Osteoblast (primary cell): ENCODE results near the gene FAM98A. TPM values are rescaled to one million over a fixed set of nuclear protein-coding genes. Genes with fewer than 3 reads are reported as not detected.

ENCODE experiments used
- DNase-seq: peaks from one replicate; pipeline ENCODE4 v3.0.0; 2011; ENCODE audit warnings: low spot score, mixed read lengths; ENCODE audit not compliant: insufficient read length; ENCODE audit errors: missing footprints
- H2AFZ ChIP-seq: 2 replicates; pipeline ENCODE4 v1.6.0; 2011; ENCODE audit warnings: mild to moderate bottlenecking, low read length
- H3K27ac ChIP-seq: 2 replicates; pipeline ENCODE4 v1.5.1; 2011; ENCODE audit warnings: mild to moderate bottlenecking, low read depth, low read length, moderate library complexity
- H3K27me3 ChIP-seq: 2 replicates; pipeline ENCODE4 v1.6.0; 2012; ENCODE audit warnings: mild to moderate bottlenecking, control low read depth, inconsistent platforms, low read length, moderate library complexity; ENCODE audit not compliant: insufficient read depth
- H3K36me3 ChIP-seq: 2 replicates; pipeline ENCODE4 v1.5.1; 2011; ENCODE audit warnings: mild to moderate bottlenecking, low read length, control low read depth, moderate library complexity; ENCODE audit not compliant: insufficient read depth
- H3K4me1 ChIP-seq: 2 replicates; pipeline ENCODE4 v1.5.1; 2011; ENCODE audit warnings: mild to moderate bottlenecking, low read length, control low read depth, moderate library complexity; ENCODE audit not compliant: insufficient read depth
- H3K4me2 ChIP-seq: 2 replicates; pipeline ENCODE4 v1.6.0; 2011; ENCODE audit warnings: mild to moderate bottlenecking, low read length; ENCODE audit not compliant: insufficient read depth
- H3K4me3 ChIP-seq: fragments of 200-600 bp; sonication (generic); 3 replicates; pipeline ENCODE4 v1.5.1; 2012; ENCODE audit warnings: mild to moderate bottlenecking, low read length, inconsistent platforms; ENCODE audit not compliant: insufficient read depth
- H3K79me2 ChIP-seq: 2 replicates; pipeline ENCODE4 v1.6.0; 2012; ENCODE audit warnings: mild to moderate bottlenecking, low read length, control low read depth, inconsistent platforms; ENCODE audit not compliant: insufficient read depth
- H3K9me3 ChIP-seq: 2 replicates; pipeline ENCODE4 v1.5.1; 2011; ENCODE audit warnings: low read depth, low read length, control low read depth
- H4K20me1 ChIP-seq: 2 replicates; pipeline ENCODE4 v1.6.0; 2012; ENCODE audit warnings: mild to moderate bottlenecking, low read length, control low read depth; ENCODE audit not compliant: insufficient read depth
- total RNA-seq: library from RNA; depleted of rRNA; stranded (reverse); fragments of >200 nt; gene quantifications from 2 replicates; pipeline ENCODE4 v1.2.3, GENCODE V29; 2012
- TF ChIP-seq, protein P1 (sequence below): IDR thresholded peaks from 2 replicates; pipeline ENCODE4 v1.5.1; 2011; ENCODE audit warnings: mild to moderate bottlenecking, low read depth, low read length, moderate library complexity; ENCODE audit errors: extremely low read depth

The FAM98A gene
- total RNA-seq, 1 donor = 22.8 TPM

DNA sequence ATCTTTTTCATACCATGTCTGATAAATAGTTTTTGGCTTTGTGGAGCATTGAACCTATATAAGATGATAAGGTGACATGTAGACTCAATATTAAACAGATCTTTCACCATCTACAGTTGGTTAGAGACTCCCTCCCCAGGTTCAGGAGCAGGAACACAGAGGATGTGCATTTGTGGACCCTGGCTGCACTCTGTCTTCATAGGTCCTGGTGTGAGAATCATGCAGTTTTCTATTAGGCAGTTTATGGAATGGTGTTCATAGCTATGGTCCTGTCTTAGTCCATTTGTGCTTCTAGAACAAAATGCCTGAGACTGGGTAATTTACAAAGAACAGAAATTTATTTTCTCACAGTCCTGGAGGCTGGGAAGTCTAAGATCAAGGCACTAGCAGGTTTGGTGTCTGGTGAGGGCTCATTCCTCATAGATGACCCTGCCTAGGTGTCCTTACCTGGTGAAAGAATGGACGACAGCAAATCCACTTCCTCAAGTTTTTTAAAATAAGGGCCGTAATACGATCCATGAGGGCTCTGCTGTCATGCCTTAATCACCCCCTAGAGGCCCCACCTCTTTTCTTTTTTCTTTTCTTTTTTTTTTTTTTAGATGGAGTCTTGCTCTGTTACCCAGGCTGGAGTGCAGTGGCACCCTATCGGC is 35.3 kb upstream of the FAM98A start:
- TF ChIP-seq, protein P1, sequence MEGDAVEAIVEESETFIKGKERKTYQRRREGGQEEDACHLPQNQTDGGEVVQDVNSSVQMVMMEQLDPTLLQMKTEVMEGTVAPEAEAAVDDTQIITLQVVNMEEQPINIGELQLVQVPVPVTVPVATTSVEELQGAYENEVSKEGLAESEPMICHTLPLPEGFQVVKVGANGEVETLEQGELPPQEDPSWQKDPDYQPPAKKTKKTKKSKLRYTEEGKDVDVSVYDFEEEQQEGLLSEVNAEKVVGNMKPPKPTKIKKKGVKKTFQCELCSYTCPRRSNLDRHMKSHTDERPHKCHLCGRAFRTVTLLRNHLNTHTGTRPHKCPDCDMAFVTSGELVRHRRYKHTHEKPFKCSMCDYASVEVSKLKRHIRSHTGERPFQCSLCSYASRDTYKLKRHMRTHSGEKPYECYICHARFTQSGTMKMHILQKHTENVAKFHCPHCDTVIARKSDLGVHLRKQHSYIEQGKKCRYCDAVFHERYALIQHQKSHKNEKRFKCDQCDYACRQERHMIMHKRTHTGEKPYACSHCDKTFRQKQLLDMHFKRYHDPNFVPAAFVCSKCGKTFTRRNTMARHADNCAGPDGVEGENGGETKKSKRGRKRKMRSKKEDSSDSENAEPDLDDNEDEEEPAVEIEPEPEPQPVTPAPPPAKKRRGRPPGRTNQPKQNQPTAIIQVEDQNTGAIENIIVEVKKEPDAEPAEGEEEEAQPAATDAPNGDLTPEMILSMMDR = no peak
- Histone ChIP-seq H3K79me2 (no peaks in the 10 kb centered on the region), H3K27me3 (no peaks in the 10 kb centered on the region), H3K27ac (no peak overlapping the region), H3K9me3 (no peaks in the 10 kb centered on the region), H4K20me1 (no peaks in the 10 kb centered on the region), H3K4me1 (no peaks in the 10 kb centered on the region), H3K4me3 (no peak overlapping the region), H3K36me3 (no peaks in the 10 kb centered on the region), H3K4me2 (no peak overlapping the region), H2AFZ (no peak overlapping the region)
- no peak for DNase-seq

GRCh38 chr2:33633315-33633714 is 34.2 kb upstream of the FAM98A start:
- Histone ChIP-seq H3K36me3 (no peaks in the 10 kb centered on the region), H3K27me3 (no peaks in the 10 kb centered on the region), H3K27ac (no peak overlapping the region), H3K4me3 (no peak overlapping the region), H3K9me3 (no peaks in the 10 kb centered on the region), H3K4me1 (no peaks in the 10 kb centered on the region), H4K20me1 (no peaks in the 10 kb centered on the region), H3K79me2 (no peaks in the 10 kb centered on the region), H3K4me2 (no peak overlapping the region), H2AFZ (no peak overlapping the region)
- TF ChIP-seq, protein P1 = no peak
- DNase-seq = no peak

DNA sequence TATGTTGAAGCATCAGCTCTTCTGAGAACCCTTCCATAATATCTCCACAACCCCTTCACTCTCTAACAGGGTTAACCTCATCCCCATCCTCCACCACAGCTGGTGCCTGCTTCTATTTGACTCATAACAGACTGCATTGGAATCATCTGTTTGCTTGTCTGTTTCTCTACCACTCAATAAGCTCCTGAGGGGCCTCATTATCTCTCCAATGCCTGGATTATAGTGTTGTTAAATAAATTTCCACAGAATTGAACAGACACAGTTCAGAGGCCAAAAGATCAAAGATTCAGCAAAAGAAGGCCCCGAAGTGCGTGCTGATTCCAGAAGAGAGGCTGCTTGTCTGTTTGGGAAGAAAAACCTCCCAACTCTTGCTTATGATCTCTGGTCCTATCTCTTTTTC is 33.7 kb upstream of the FAM98A start:
- Histone ChIP-seq H3K27ac (no peak overlapping the region), H3K4me1 (no peaks in the 10 kb centered on the region), H3K9me3 (no peaks in the 10 kb centered on the region), H3K4me2 (no peak overlapping the region), H3K36me3 (no peaks in the 10 kb centered on the region), H3K27me3 (no peaks in the 10 kb centered on the region), H3K79me2 (no peaks in the 10 kb centered on the region), H3K4me3 (no peak overlapping the region), H2AFZ (no peak overlapping the region), H4K20me1 (no peaks in the 10 kb centered on the region)
- DNase-seq = no peak
- TF ChIP-seq, protein P1 = no peak

GRCh38 chr2:33628031-33628827 is 29.1 kb upstream of the FAM98A start:
- H4K20me1 ChIP-seq = no peaks in the 10 kb centered on the region
- DNase-seq = no peak
- no peaks in the 10 kb centered on the region for H3K79me2 ChIP-seq
- no peak overlapping the region for H2AFZ ChIP-seq
- no peak overlapping the region for H3K27ac ChIP-seq
- no peak overlapping the region for H3K4me3 ChIP-seq
- no peaks in the 10 kb centered on the region for H3K36me3 ChIP-seq
- H3K27me3 ChIP-seq = no peaks in the 10 kb centered on the region
- no peak overlapping the region for H3K4me2 ChIP-seq
- no peaks in the 10 kb centered on the region for H3K4me1 ChIP-seq
- TF ChIP-seq, protein P1 = no peak
- H3K9me3 ChIP-seq = no peaks in the 10 kb centered on the region
